DOHH2 (cell line): ENCODE measurements around the gene CHIC2.

Experiments
- H3F3A ChIP-seq: fragments of 200-600 bp; sonication (generic), shearing (Covaris generic); 2 replicates; pipeline ENCODE4 v1.6.0; 2016; ENCODE audit warnings: antibody characterized with exemption, mild to moderate bottlenecking; ENCODE audit not compliant: control insufficient read depth, insufficient read depth
- H3K27ac ChIP-seq: fragments of 200-600 bp; sonication (generic); 2 replicates; pipeline ENCODE4 v1.5.1; 2014; ENCODE audit warnings: low read depth, mild to moderate bottlenecking, low read length, moderate library complexity
- H3K27me3 ChIP-seq: fragments of 200-600 bp; sonication (generic); 2 replicates; pipeline ENCODE4 v1.6.1; 2014; ENCODE audit warnings: mild to moderate bottlenecking, low read length, mixed read lengths; ENCODE audit not compliant: control insufficient read depth
- H3K36me3 ChIP-seq: fragments of 200-600 bp; sonication (generic); 2 replicates; pipeline ENCODE4 v1.6.1; 2014; ENCODE audit warnings: mild to moderate bottlenecking, low read length, moderate library complexity, mixed read lengths; ENCODE audit not compliant: control insufficient read depth
- H3K4me1 ChIP-seq: fragments of 200-600 bp; sonication (generic); 2 replicates; pipeline ENCODE4 v1.6.1; 2014; ENCODE audit warnings: mild to moderate bottlenecking, low read length, mixed read lengths; ENCODE audit not compliant: control insufficient read depth
- H3K4me2 ChIP-seq: fragments of 200-600 bp; sonication (generic); 2 replicates; pipeline ENCODE4 v1.6.0; 2014; ENCODE audit warnings: mild to moderate bottlenecking, low read length, moderate library complexity
- H3K4me3 ChIP-seq: fragments of 200-600 bp; sonication (generic); 2 replicates; pipeline ENCODE4 v1.5.1; 2014; ENCODE audit warnings: mild to moderate bottlenecking, low read length, mixed read lengths
- H3K79me2 ChIP-seq: fragments of 200-600 bp; sonication (generic); 2 replicates; pipeline ENCODE4 v1.6.1; 2014; ENCODE audit warnings: mild to moderate bottlenecking, low read length, mixed read lengths; ENCODE audit not compliant: control insufficient read depth
- H3K9me2 ChIP-seq: fragments of 200-600 bp; sonication (generic); replicated peaks from 2 replicates; pipeline ENCODE4 v1.6.1; 2014; ENCODE audit warnings: mild to moderate bottlenecking, low read length, mixed read lengths; ENCODE audit not compliant: control insufficient read depth
- H3K9me3 ChIP-seq: fragments of 200-600 bp; sonication (generic); 2 replicates; pipeline ENCODE4 v1.6.1; 2014; ENCODE audit warnings: antibody characterized with exemption, low read length, mixed read lengths; ENCODE audit not compliant: control insufficient read depth, insufficient read depth
- H4K20me1 ChIP-seq: fragments of 200-600 bp; sonication (generic); 2 replicates; pipeline ENCODE4 v1.6.0; 2014; ENCODE audit warnings: low read depth, mild to moderate bottlenecking, antibody characterized with exemption, low read length, moderate library complexity; ENCODE audit not compliant: control insufficient read depth, insufficient read depth
- CTCF ChIP-seq: fragments of 200-600 bp; sonication (generic); IDR thresholded peaks from one replicate; pipeline ENCODE4 v1.5.1; 2014; ENCODE audit warnings: antibody characterized with exemption, mild to moderate bottlenecking, low read depth, low read length; ENCODE audit not compliant: poor library complexity, severe bottlenecking
- EZH2phosphoT487 ChIP-seq: fragments of 200-600 bp; sonication (generic); IDR thresholded peaks from 2 replicates; pipeline ENCODE4 v1.6.1; 2017; ENCODE audit warnings: borderline replicate concordance, mild to moderate bottlenecking, antibody characterized with exemption, low read length, moderate library complexity, mixed read lengths

CHIC2 gene

GRCh38 chr4:53990641-53991040 is 73.8 kb downstream of the CHIC2 start:
- Histone ChIP-seq H3K79me2 (no peaks in the 10 kb centered on the region), H3K36me3 (no peaks in the 10 kb centered on the region), H4K20me1 (no peaks in the 10 kb centered on the region), H3K4me1 (no peaks in the 10 kb centered on the region), H3K4me3 (no peak overlapping the region), H3K9me3 (no peaks in the 10 kb centered on the region), H3F3A (no peaks in the 10 kb centered on the region), H3K9me2 (no peaks in the 10 kb centered on the region), H3K27ac (no peak overlapping the region), H3K4me2 (no peak overlapping the region), H3K27me3 (no peaks in the 10 kb centered on the region)
- TF ChIP-seq EZH2phosphoT487 (no peak), CTCF (no peak)

GRCh38 chr4:53987761-53988171 is 76.6 kb downstream of the CHIC2 start:
- Histone ChIP-seq H3F3A (no peaks in the 10 kb centered on the region), H3K79me2 (no peaks in the 10 kb centered on the region), H3K4me3 (no peak overlapping the region), H4K20me1 (no peaks in the 10 kb centered on the region), H3K27ac (no peak overlapping the region), H3K9me3 (no peaks in the 10 kb centered on the region), H3K4me1 (no peaks in the 10 kb centered on the region), H3K27me3 (no peaks in the 10 kb centered on the region), H3K4me2 (no peak overlapping the region), H3K9me2 (no peaks in the 10 kb centered on the region), H3K36me3 (no peaks in the 10 kb centered on the region)
- TF ChIP-seq CTCF (no peak), EZH2phosphoT487 (no peak)

GRCh38 chr4:53986062-53986461 is 78.3 kb downstream of the CHIC2 start:
- H3K4me1 ChIP-seq, result no peaks in the 10 kb centered on the region
- no peaks in the 10 kb centered on the region for H3K9me3 ChIP-seq
- H3K27ac ChIP-seq, result no peak overlapping the region
- TF ChIP-seq CTCF (no peak), EZH2phosphoT487 (no peak)
- no peaks in the 10 kb centered on the region for H3F3A ChIP-seq
- H3K4me3 ChIP-seq, result no peak overlapping the region
- H3K36me3 ChIP-seq, result no peaks in the 10 kb centered on the region
- H3K27me3 ChIP-seq, result no peaks in the 10 kb centered on the region
- no peaks in the 10 kb centered on the region for H4K20me1 ChIP-seq
- H3K4me2 ChIP-seq, result no peak overlapping the region
- no peaks in the 10 kb centered on the region for H3K79me2 ChIP-seq
- no peaks in the 10 kb centered on the region for H3K9me2 ChIP-seq

GRCh38 chr4:53981567-53981966 is 82.8 kb downstream of the CHIC2 start:
- Histone ChIP-seq H3K9me3 (no peaks in the 10 kb centered on the region), H3K4me3 (no peak overlapping the region), H3K9me2 (no peaks in the 10 kb centered on the region), H3K36me3 (no peaks in the 10 kb centered on the region), H3K4me2 (no peak overlapping the region), H3K4me1 (no peaks in the 10 kb centered on the region), H3K27ac (no peak overlapping the region), H3F3A (no peaks in the 10 kb centered on the region), H3K27me3 (no peaks in the 10 kb centered on the region), H4K20me1 (no peaks in the 10 kb centered on the region), H3K79me2 (no peaks in the 10 kb centered on the region)
- TF ChIP-seq EZH2phosphoT487, result no peak
- no peak for TF ChIP-seq CTCF
